ENCODE measurements around the gene ZBED4. TPM values are rescaled to one million over a fixed set of nuclear protein-coding genes. Genes with fewer than 3 reads are reported as not detected.

ZBED4 gene
- total and polyA plus RNA-seq, 12 donors = 2.1 to 8.6 (median 5.6) TPM

- WGBS, 4 donors = 83 to 90% (median 87%) methylated on average over 11 of the region's 11 CpGs
- DNase-seq = no peak
Observed at GRCh38 chr22:49833340-49834007, 20.2 kb upstream of the ZBED4 start.

GRCh38 chr22:49838771-49839717, 14.6 kb upstream of the ZBED4 start:
- Histone ChIP-seq H3K27me3 (peaks cover 11% of the 10 kb centered on the region), H3K4me1 (replicated peaks in 1 of 2) (no peaks in the 10 kb centered on the region), H3K27ac (no peak overlapping the region), H3K36me3 (replicated peaks in 1 of 2) (no peaks in the 10 kb centered on the region), H3K4me3 (no peak overlapping the region), H3K9me3 (replicated peaks in 1 of 3) (no peaks in the 10 kb centered on the region)
- TF ChIP-seq POLR2A (IDR thresholded peaks at IDR 0.05) = no peak
- TF ChIP-seq, protein P1, sequence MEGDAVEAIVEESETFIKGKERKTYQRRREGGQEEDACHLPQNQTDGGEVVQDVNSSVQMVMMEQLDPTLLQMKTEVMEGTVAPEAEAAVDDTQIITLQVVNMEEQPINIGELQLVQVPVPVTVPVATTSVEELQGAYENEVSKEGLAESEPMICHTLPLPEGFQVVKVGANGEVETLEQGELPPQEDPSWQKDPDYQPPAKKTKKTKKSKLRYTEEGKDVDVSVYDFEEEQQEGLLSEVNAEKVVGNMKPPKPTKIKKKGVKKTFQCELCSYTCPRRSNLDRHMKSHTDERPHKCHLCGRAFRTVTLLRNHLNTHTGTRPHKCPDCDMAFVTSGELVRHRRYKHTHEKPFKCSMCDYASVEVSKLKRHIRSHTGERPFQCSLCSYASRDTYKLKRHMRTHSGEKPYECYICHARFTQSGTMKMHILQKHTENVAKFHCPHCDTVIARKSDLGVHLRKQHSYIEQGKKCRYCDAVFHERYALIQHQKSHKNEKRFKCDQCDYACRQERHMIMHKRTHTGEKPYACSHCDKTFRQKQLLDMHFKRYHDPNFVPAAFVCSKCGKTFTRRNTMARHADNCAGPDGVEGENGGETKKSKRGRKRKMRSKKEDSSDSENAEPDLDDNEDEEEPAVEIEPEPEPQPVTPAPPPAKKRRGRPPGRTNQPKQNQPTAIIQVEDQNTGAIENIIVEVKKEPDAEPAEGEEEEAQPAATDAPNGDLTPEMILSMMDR (IDR thresholded peaks at IDR 0.05) = no peak
- intact Hi-C loops (cut with DNase I) = no loop called here
- WGBS, 4 donors = 65 to 74% (median 71%) methylated on average over 28 to 29 of the region's 29 CpGs
- no peak for DNase-seq

More at GRCh38 chr22:49833340-49834007, 20.2 kb upstream of the ZBED4 start:
- H3K36me3 ChIP-seq (replicated peaks in 1 of 2) = no peaks in the 10 kb centered on the region
- H3K4me1 ChIP-seq (replicated peaks in 1 of 2) = no peaks in the 10 kb centered on the region
- H3K27me3 ChIP-seq = peaks cover 11% of the 10 kb centered on the region
- no peaks in the 10 kb centered on the region for H3K9me3 ChIP-seq (replicated peaks in 1 of 3)
- H3K27ac ChIP-seq = no peak overlapping the region
- TF ChIP-seq, protein P1 (IDR thresholded peaks at IDR 0.05) = no peak
- no peak for TF ChIP-seq POLR2A (IDR thresholded peaks at IDR 0.05)
- no peak overlapping the region for H3K4me3 ChIP-seq
- intact Hi-C loops (cut with DNase I) = no loop called here

DNA sequence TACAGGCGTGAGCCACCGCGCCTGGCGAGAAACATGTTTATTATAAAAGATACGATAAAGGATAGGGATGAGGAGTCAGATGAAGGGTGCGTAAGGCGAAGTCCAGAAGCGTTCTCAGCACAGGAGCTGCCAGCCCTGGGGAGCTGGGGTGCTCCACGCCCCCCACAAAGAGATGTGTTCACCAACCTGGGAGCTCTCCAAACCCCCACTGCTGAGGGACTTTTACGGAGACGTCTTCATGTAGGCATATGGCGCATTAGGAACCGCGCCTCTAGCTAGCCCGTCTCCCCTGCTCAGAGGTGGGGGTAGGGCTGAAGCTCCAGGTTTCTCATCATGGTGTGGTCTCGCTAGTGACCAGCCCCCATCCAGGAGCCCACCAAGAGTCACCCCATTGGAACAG, 8.4 kb upstream of the ZBED4 start:
- 78 to 83% (median 81%) methylated on average over 14 to 16 of the region's 16 CpGs for WGBS, 4 donors
- intact Hi-C loops (cut with DNase I) = no loop called here
- no peak overlapping the region for H3K4me3 ChIP-seq
- no peak for TF ChIP-seq POLR2A (IDR thresholded peaks at IDR 0.05)
- TF ChIP-seq, protein P1 (IDR thresholded peaks at IDR 0.05) = no peak
- H3K4me1 ChIP-seq (replicated peaks in 1 of 2) = peaks cover 11 to 16% of the 10 kb centered on the region in 2 donors
- H3K27ac ChIP-seq = no peak overlapping the region
- no peaks in the 10 kb centered on the region for H3K9me3 ChIP-seq (replicated peaks in 1 of 3)
- H3K36me3 ChIP-seq (replicated peaks in 1 of 2) = no peaks in the 10 kb centered on the region
- peaks cover 20% of the 10 kb centered on the region for H3K27me3 ChIP-seq
- DNase-seq = no peak

DNA sequence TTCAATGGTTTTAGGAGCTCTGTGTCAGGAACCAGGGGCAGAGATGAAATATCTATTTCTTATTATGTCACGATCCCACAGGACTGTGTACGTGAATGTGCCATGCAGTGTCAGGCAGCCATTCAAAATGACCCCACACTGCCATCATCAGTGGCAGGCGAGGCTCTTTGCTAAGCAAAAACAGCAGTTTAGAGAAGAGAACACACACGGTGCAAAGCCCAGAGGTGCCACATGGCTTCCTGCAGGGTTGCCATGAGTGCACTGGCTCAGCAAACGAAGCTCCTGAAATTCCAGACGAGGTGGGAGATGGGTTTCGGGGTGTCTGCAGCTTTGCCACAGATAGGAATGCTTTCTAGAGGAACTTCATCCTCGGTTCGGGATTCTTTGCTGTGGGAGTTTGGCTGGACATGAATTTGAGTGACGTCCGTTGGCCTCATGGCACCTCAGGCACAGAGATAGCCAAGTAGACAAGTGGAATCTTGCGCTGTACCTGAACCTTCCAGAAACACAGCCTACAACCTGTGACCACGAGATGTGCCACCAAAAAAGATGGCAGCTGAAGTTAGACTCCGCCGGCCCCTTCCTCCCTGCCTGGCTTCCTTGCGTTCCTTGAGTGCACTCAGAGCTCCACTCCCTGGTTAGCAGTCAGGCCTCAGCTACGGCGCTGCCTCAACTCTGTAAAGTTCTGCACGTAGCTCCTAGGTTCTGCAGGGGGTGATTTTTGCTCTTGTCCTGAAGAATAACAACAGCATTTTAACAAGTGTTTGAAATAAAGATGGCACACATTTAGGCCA, 7.8 kb upstream of the ZBED4 start:
- H3K27ac ChIP-seq = no peak overlapping the region
- WGBS, 4 donors = 75 to 84% (median 78%) methylated on average over 16 to 19 of the region's 19 CpGs
- peaks cover 11 to 16% of the 10 kb centered on the region in 2 donors for H3K4me1 ChIP-seq (replicated peaks in 1 of 2)
- no peaks in the 10 kb centered on the region for H3K9me3 ChIP-seq (replicated peaks in 1 of 3)
- no peaks in the 10 kb centered on the region for H3K36me3 ChIP-seq (replicated peaks in 1 of 2)
- intact Hi-C loops (cut with DNase I) = no loop called here
- DNase-seq = no peak
- peaks cover 21% of the 10 kb centered on the region for H3K27me3 ChIP-seq
- TF ChIP-seq POLR2A (IDR thresholded peaks at IDR 0.05) = no peak
- TF ChIP-seq, protein P1 (IDR thresholded peaks at IDR 0.05) = no peak
- H3K4me3 ChIP-seq = no peak overlapping the region

All from adrenal gland (tissue), 12 donors.